Ovary (tissue), 3 donors: ENCODE measurements around the gene MAP3K9.

Experiments
- CTCF ChIP-seq, 3 donors: fragments of 450-650 bp in 2 of 3; fragments of 200-600 bp in 1 of 3; IDR thresholded peaks; one replicate each; pipeline versions ENCODE4 v1.5.1 to v1.8.0; 2016 to 2022; ENCODE audit warnings: antibody characterized with exemption in 3 of 3, mild to moderate bottlenecking in 1 of 3
- EP300 ChIP-seq: sonication (generic); formaldehyde crosslinking; IDR thresholded peaks from one replicate; pipeline ENCODE4 v1.6.1; 2017; ENCODE audit warnings: antibody characterized with exemption
- donor health status: DM: no; HTN: no; CAD: no.

- TF ChIP-seq EP300 (no peak), CTCF (IDR thresholded peaks at IDR 0.05) (no peak)
These were observed 125.3 kb downstream of the MAP3K9 start for GRCh38 chr14:70683983-70684382.
